Gastrocnemius medialis (tissue), 4 donors: Measurements from ENCODE around the gene DUS1L. TPM values are rescaled to one million over a fixed set of nuclear protein-coding genes. Genes with fewer than 3 reads are reported as not detected.

Experiments
- ATAC-seq, 2 donors: fragments of 150-250 bp; one replicate each; pipeline ENCODE4 v1.9.1; 2016
- DNase-seq, 2 donors: peaks; one replicate each; pipeline ENCODE4 v3.0.0-alpha.2; 2019
- H3K27ac ChIP-seq, 4 donors: fragments of 200-600 bp; sonication (generic); 1 replicate in 1 of 4; 2 replicates in 3 of 4; pipeline ENCODE4 v1.5.1; 2016 to 2018; ENCODE audit warnings: mild to moderate bottlenecking in 2 of 4, moderate library complexity in 1 of 4
- H3K27me3 ChIP-seq, 3 donors: fragments of 200-600 bp; sonication (generic) in 2 of 3; 1 replicate in 1 of 3; 2 replicates in 2 of 3; pipeline versions ENCODE4 v1.5.1 to v1.6.0; 2016 to 2019; ENCODE audit warnings: mild to moderate bottlenecking in 1 of 3, moderate library complexity in 1 of 3
- H3K36me3 ChIP-seq, 2 donors: fragments of 200-600 bp; sonication (generic) in 1 of 2; one replicate each; pipeline ENCODE4 v1.5.1; 2017 to 2018
- H3K4me1 ChIP-seq, 2 donors: fragments of 200-600 bp; sonication (generic) in 1 of 2; one replicate each; pipeline ENCODE4 v1.5.1; 2016 to 2017; ENCODE audit warnings: mild to moderate bottlenecking in 2 of 2
- H3K4me3 ChIP-seq, 4 donors: fragments of 200-600 bp; sonication (generic) in 3 of 4; 1 replicate in 1 of 4; 2 replicates in 3 of 4; pipeline ENCODE4 v1.5.1; 2016 to 2019; ENCODE audit warnings: mild to moderate bottlenecking in 2 of 4
- H3K9me3 ChIP-seq, 3 donors: fragments of 200-600 bp; sonication (generic) in 2 of 3; 1 replicate in 1 of 3; 2 replicates in 2 of 3; pipeline ENCODE4 v1.5.1; 2016 to 2019
- CTCF ChIP-seq, 5 experiments: fragments of 450-650 bp in 3 of 5; fragments of 200-600 bp in 2 of 5; sonication (generic) in 2 of 5; IDR thresholded peaks in 4 of 5; conservative IDR thresholded peaks in 1 of 5; 1 replicate in 4 of 5; 2 replicates in 1 of 5; pipeline ENCODE4 v1.5.1; 2016 to 2019; ENCODE audit warnings: antibody characterized with exemption in 5 of 5, mild to moderate bottlenecking in 3 of 5, moderate library complexity in 3 of 5
- POLR2A ChIP-seq, 2 donors: fragments of 450-650 bp; IDR thresholded peaks; one replicate each; pipeline ENCODE4 v1.6.1; 2017; ENCODE audit warnings: antibody characterized with exemption in 2 of 2, mild to moderate bottlenecking in 2 of 2, moderate library complexity in 2 of 2
- in situ Hi-C, 4 donors: fragments of 200-750 bp; cut with MboI; loops; one replicate each; pipeline versions ENCODE4 v1.15.0 to v1.8.0; 2017; ENCODE audit warnings: low sequenced_read_pairs in 4 of 4
- intact Hi-C: fragments of 100-400 bp; cut with DNase I; formaldehyde crosslinking; loops from one replicate; pipeline ENCODE4 v1.15.1; 2023; ENCODE audit warnings: low total_unique reads
- total RNA-seq, 4 donors: library from RNA; depleted of rRNA; stranded (reverse); fragments of >200 nt; gene quantifications; one replicate each; pipeline versions ENCODE4 v1.1.0 to v1.2.3, GENCODE V29; 2016

Gene DUS1L
- total RNA-seq, 4 donors from 2014 or later: 54.6 to 119 (median 83.2) TPM

- no peak overlapping the region for H3K4me3 ChIP-seq
- no peak for TF ChIP-seq CTCF (IDR thresholded peaks at IDR 0.05 in 4 of 5, conservative IDR thresholded peaks at IDR 0.05 in 1 of 5)
- no peak for TF ChIP-seq POLR2A (IDR thresholded peaks at IDR 0.05)
- intact Hi-C loops: no loop called here
- DNase-seq (no peak), ATAC-seq (no peak)
- H3K36me3 ChIP-seq: peaks cover 0 to 49% of the 10 kb centered on the region in 2 donors
- no peaks in the 10 kb centered on the region for H3K27me3 ChIP-seq
- in situ Hi-C loops: loop anchor here in 1 of 4 donors (25.0 kb wide), 1 partner anchor 88 kb away; no protein-coding TSS in a partner anchor
- H3K27ac ChIP-seq: no peak overlapping the region
- no peaks in the 10 kb centered on the region for H3K9me3 ChIP-seq
- peaks cover 22 to 29% of the 10 kb centered on the region in 2 donors for H3K4me1 ChIP-seq
Measured at GRCh38 chr17:82049521-82049971, 16.1 kb downstream of the DUS1L start.

- Histone ChIP-seq H3K27ac (no peak overlapping the region), H3K4me3 (no peak overlapping the region), H3K4me1 (peaks cover 22 to 29% of the 10 kb centered on the region in 2 donors), H3K36me3 (peaks cover 0 to 44% of the 10 kb centered on the region in 2 donors), H3K27me3 (no peaks in the 10 kb centered on the region), H3K9me3 (no peaks in the 10 kb centered on the region)
- no peak for ATAC-seq
- DNase-seq: no peak
- no peak for TF ChIP-seq CTCF (IDR thresholded peaks at IDR 0.05 in 4 of 5, conservative IDR thresholded peaks at IDR 0.05 in 1 of 5)
- no peak for TF ChIP-seq POLR2A (IDR thresholded peaks at IDR 0.05)
- intact Hi-C loops (no loop called here), in situ Hi-C loops (loop anchor here in 1 of 4 donors (25.0 kb wide), 1 partner anchor 88 kb away; no protein-coding TSS in a partner anchor)
Measured at GRCh38 chr17:82049106-82049505, 16.5 kb downstream of the DUS1L start.

GRCh38 chr17:82048571-82048971 lies 17.0 kb downstream of the DUS1L start:
- intact Hi-C loops: no loop called here
- Histone ChIP-seq H3K27ac (no peak overlapping the region), H3K9me3 (no peaks in the 10 kb centered on the region), H3K4me3 (no peak overlapping the region), H3K27me3 (no peaks in the 10 kb centered on the region), H3K4me1 (peaks cover 22 to 27% of the 10 kb centered on the region in 2 donors), H3K36me3 (peaks cover 0 to 39% of the 10 kb centered on the region in 2 donors)
- ATAC-seq (no peak), DNase-seq (no peak)
- in situ Hi-C loops: loop anchor here in 1 of 4 donors (25.0 kb wide), 1 partner anchor 89 kb away; no protein-coding TSS in a partner anchor
- TF ChIP-seq POLR2A (IDR thresholded peaks at IDR 0.05) (no peak), CTCF (IDR thresholded peaks at IDR 0.05 in 4 of 5, conservative IDR thresholded peaks at IDR 0.05 in 1 of 5) (no peak)

GRCh38 chr17:82047914-82048570 lies 17.6 kb downstream of the DUS1L start:
- peaks cover 18 to 22% of the 10 kb centered on the region in 2 donors for H3K4me1 ChIP-seq
- H3K9me3 ChIP-seq: no peaks in the 10 kb centered on the region
- H3K4me3 ChIP-seq: no peak overlapping the region
- no peaks in the 10 kb centered on the region for H3K27me3 ChIP-seq
- intact Hi-C loops: no loop called here
- no peak overlapping the region for H3K27ac ChIP-seq
- no peak for DNase-seq
- in situ Hi-C loops: loop anchor here in 1 of 4 donors (25.0 kb wide), 1 partner anchor 89 kb away; no protein-coding TSS in a partner anchor
- H3K36me3 ChIP-seq: peaks cover 0 to 35% of the 10 kb centered on the region in 2 donors
- ATAC-seq: no peak
- no peak for TF ChIP-seq POLR2A (IDR thresholded peaks at IDR 0.05)
- TF ChIP-seq CTCF (IDR thresholded peaks at IDR 0.05 in 4 of 5, conservative IDR thresholded peaks at IDR 0.05 in 1 of 5): no peak
